A673 (cell line): Measurements from ENCODE around the gene KIAA1328. TPM values are rescaled to one million over a fixed set of nuclear protein-coding genes. Genes with fewer than 3 reads are reported as not detected.

Experiments
- BruUV-seq: library from RNA; stranded (reverse); fragments of 400-500 nt; replicated peaks from 2 replicates; lab custom pipeline; 2021; lab: Mats Ljungman, UMichigan
- CTCF ChIA-PET: fragments of 300-600 bp; sonication (Branson Sonifier 250); formaldehyde crosslinking; loops from one replicate; lab custom pipeline; 2022; ENCODE audit warnings: antibody characterized with exemption; lab: Charles Lee
- POLR2A ChIA-PET: fragments of 300-600 bp; sonication (Branson Sonifier 250); formaldehyde crosslinking; loops from one replicate; lab custom pipeline; 2022; ENCODE audit warnings: antibody characterized with exemption; ENCODE audit not compliant: low non-redundant PET; lab: Charles Lee
- DNase-seq: peaks from one replicate; pipeline ENCODE4 v3.0.0-alpha.2; 2015; ENCODE audit warnings: low spot score
- H3K27ac ChIP-seq: fragments of 200-600 bp; sonication (generic); 2 replicates; pipeline ENCODE4 v1.5.1; 2016; ENCODE audit warnings: mixed run types, low read depth, mild to moderate bottlenecking, mixed read lengths, antibody characterized with exemption, low read length; ENCODE audit not compliant: poor library complexity, severe bottlenecking
- H3K27me3 ChIP-seq: fragments of 200-600 bp; sonication (generic); replicated peaks from 2 replicates; pipeline ENCODE4 v1.6.1; 2017; ENCODE audit warnings: mixed run types, low read depth, mild to moderate bottlenecking, mixed read lengths, antibody characterized with exemption, low read length; ENCODE audit not compliant: insufficient read depth, poor library complexity
- H3K36me3 ChIP-seq: fragments of 200-600 bp; sonication (generic); 2 replicates; pipeline ENCODE4 v1.6.1; 2016; ENCODE audit warnings: mixed run types, mild to moderate bottlenecking, mixed read lengths, antibody characterized with exemption, low read length; ENCODE audit not compliant: insufficient read depth, poor library complexity, severe bottlenecking
- H3K4me1 ChIP-seq: fragments of 200-600 bp; sonication (generic); 2 replicates; pipeline ENCODE4 v1.6.1; 2017; ENCODE audit warnings: mixed run types, mild to moderate bottlenecking, mixed read lengths, antibody characterized with exemption, low read length; ENCODE audit not compliant: insufficient read depth, poor library complexity, severe bottlenecking
- H3K4me3 ChIP-seq: fragments of 200-600 bp; sonication (generic); 2 replicates; pipeline ENCODE4 v1.5.1; 2016; ENCODE audit warnings: low read depth, mixed run types, mild to moderate bottlenecking, mixed read lengths, low read length; ENCODE audit not compliant: poor library complexity, severe bottlenecking
- H3K9me3 ChIP-seq: fragments of 200-600 bp; sonication (generic); 2 replicates; pipeline ENCODE4 v1.6.1; 2016; ENCODE audit warnings: mixed run types, low read depth, mild to moderate bottlenecking, mixed read lengths, antibody characterized with exemption, low read length; ENCODE audit not compliant: poor library complexity, severe bottlenecking
- CTCF ChIP-seq: fragments of 300-800, 200-600 bp; sonication (generic); conservative IDR thresholded peaks from 2 replicates; pipeline ENCODE4 v1.5.1; 2017; ENCODE audit warnings: low read depth, mild to moderate bottlenecking, antibody characterized with exemption, low read length, moderate library complexity, mixed read lengths
- EZH2 ChIP-seq: fragments of 200-600 bp; sonication (generic); IDR thresholded peaks from 2 replicates; pipeline ENCODE4 v1.6.1; 2017; ENCODE audit warnings: borderline replicate concordance, low read depth, mild to moderate bottlenecking, mixed read lengths, antibody characterized with exemption, low read length; ENCODE audit not compliant: poor library complexity, severe bottlenecking
- intact Hi-C: fragments of 100-400 bp; cut with micrococcal nuclease; formaldehyde crosslinking; loops from one replicate; pipeline ENCODE4 v1.10.0; 2022; ENCODE audit not compliant: unreplicated experiment
- total RNA-seq: library from RNA; stranded (reverse); gene quantifications from 2 replicates; pipeline ENCODE4 v1.2.3, GENCODE V29; 2021

Gene KIAA1328
- total RNA-seq, 1 experiment from 2014 or later, result 6.5 TPM

- no peaks in the 10 kb centered on the region for H3K27me3 ChIP-seq
- no peaks in the 10 kb centered on the region for H3K9me3 ChIP-seq
- peaks cover 6% of the 10 kb centered on the region for H3K4me1 ChIP-seq
- ChIA-PET POLR2A (no interaction called here), CTCF (no interaction called here)
- H3K27ac ChIP-seq, result no peak overlapping the region
- no peaks in the 10 kb centered on the region for H3K36me3 ChIP-seq
- intact Hi-C loops, result no loop called here
- BruUV-seq, result no TSS peak
- TF ChIP-seq CTCF (no peak), EZH2 (no peak)
- no peak overlapping the region for H3K4me3 ChIP-seq
- no peak for DNase-seq
Observed at GRCh38 chr18:36885981-36886380, 57.1 kb downstream of the KIAA1328 start.

- intact Hi-C loops, result no loop called here
- CTCF ChIA-PET, result no interaction called here
Observed at GRCh38 chr18:36887114-36887513, 58.2 kb downstream of the KIAA1328 start.

GRCh38 chr18:36887864-36888263, 58.9 kb downstream of the KIAA1328 start:
- POLR2A ChIA-PET, result no interaction called here
- CTCF ChIA-PET, result no interaction called here
- no peaks in the 10 kb centered on the region for H3K9me3 ChIP-seq
- BruUV-seq, result no TSS peak
- DNase-seq, result no peak
- H3K4me1 ChIP-seq, result peaks cover 6% of the 10 kb centered on the region
- H3K4me3 ChIP-seq, result no peak overlapping the region
- intact Hi-C loops, result no loop called here
- H3K27ac ChIP-seq, result no peak overlapping the region
- H3K36me3 ChIP-seq, result no peaks in the 10 kb centered on the region
- TF ChIP-seq CTCF, result no peak
- no peak for TF ChIP-seq EZH2
- H3K27me3 ChIP-seq, result no peaks in the 10 kb centered on the region

More at GRCh38 chr18:36887114-36887513, 58.2 kb downstream of the KIAA1328 start:
- no peak overlapping the region for H3K27ac ChIP-seq
- no peaks in the 10 kb centered on the region for H3K9me3 ChIP-seq
- DNase-seq, result no peak
- no peak for TF ChIP-seq CTCF
- no peaks in the 10 kb centered on the region for H3K36me3 ChIP-seq
- no TSS peak for BruUV-seq
- POLR2A ChIA-PET, result no interaction called here
- H3K27me3 ChIP-seq, result no peaks in the 10 kb centered on the region
- no peak overlapping the region for H3K4me3 ChIP-seq
- H3K4me1 ChIP-seq, result peaks cover 6% of the 10 kb centered on the region
